Heart left ventricle (tissue), 13 donors: ENCODE data around the gene KRTAP10-4.

Experiments
- POLR2A ChIP-seq, 2 donors: fragments of 450-650 bp; IDR thresholded peaks; one replicate each; pipeline ENCODE4 v1.6.1; 2017; ENCODE audit warnings: antibody characterized with exemption in 2 of 2, mild to moderate bottlenecking in 2 of 2, moderate library complexity in 2 of 2
- TF ChIP-seq, protein P1 (sequence below), 12 donors: fragments of 200-600 bp; sonication (generic) in 4 of 12; IDR thresholded peaks; one replicate each; pipeline versions ENCODE4 v1.5.0 to v1.8.0; 2018 to 2022; ENCODE audit warnings: antibody characterized with exemption in 12 of 12, mild to moderate bottlenecking in 5 of 12
- donor health status: ischemic (EF 13 %, LVEDD 7.1; RV severe dilation, severe dysfunction).
- donor health status: DM: no; HTN: yes; CAD: no.
- donor health status: DM: no; HTN: no; CAD: no.
- donor health status: ischemic (EF 25% LVEDD 6.9; RV normal size, moderate dysfunction).
- donor health status: ischemic (EF 25% LVEDD 5.7; RV mildly dilated, moderate dysfunction).
- donor health status: ischemic (EF 35%, LVEDD 5.7; RV mildly dilated, moderate dysfunction).
- donor health status: nonischemic (EF 11% LVEDD 7.7; RV severe dilation, severe dysfunction).
- donor health status: DM: yes; HTN: yes; CAD: no.
- donor health status: PGD.
- donor health status: ischemic (EF 29% LVEDD 5.4; RV normal size, mild dysfunction).
- donor health status: nonischemic (EF 23%, LVEDD 6.1; RV moderate dilation, normal function).

- TF ChIP-seq, protein P1, sequence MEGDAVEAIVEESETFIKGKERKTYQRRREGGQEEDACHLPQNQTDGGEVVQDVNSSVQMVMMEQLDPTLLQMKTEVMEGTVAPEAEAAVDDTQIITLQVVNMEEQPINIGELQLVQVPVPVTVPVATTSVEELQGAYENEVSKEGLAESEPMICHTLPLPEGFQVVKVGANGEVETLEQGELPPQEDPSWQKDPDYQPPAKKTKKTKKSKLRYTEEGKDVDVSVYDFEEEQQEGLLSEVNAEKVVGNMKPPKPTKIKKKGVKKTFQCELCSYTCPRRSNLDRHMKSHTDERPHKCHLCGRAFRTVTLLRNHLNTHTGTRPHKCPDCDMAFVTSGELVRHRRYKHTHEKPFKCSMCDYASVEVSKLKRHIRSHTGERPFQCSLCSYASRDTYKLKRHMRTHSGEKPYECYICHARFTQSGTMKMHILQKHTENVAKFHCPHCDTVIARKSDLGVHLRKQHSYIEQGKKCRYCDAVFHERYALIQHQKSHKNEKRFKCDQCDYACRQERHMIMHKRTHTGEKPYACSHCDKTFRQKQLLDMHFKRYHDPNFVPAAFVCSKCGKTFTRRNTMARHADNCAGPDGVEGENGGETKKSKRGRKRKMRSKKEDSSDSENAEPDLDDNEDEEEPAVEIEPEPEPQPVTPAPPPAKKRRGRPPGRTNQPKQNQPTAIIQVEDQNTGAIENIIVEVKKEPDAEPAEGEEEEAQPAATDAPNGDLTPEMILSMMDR (IDR thresholded peaks at IDR 0.05) = no peak
- no peak for TF ChIP-seq POLR2A (IDR thresholded peaks at IDR 0.05)
These were observed 16.6 kb upstream of the KRTAP10-4 start for GRCh38 chr21:44556879-44557278.
